H1 (cell line): ENCODE data around the gene ODAD3. TPM values are rescaled to one million over a fixed set of nuclear protein-coding genes. Genes with fewer than 3 reads are reported as not detected.

Experiments used
- CTCF ChIA-PET: fragments of 300-600 bp; sonication (Branson Sonifier 250); formaldehyde crosslinking; loops from one replicate; lab custom pipeline; 2021; ENCODE audit not compliant: partially characterized antibody; lab: Charles Lee
- POLR2A ChIA-PET: fragments of 300-600 bp; sonication (Branson Sonifier 250); formaldehyde crosslinking; loops from one replicate; lab custom pipeline; 2021; ENCODE audit warnings: inconsistent platforms; ENCODE audit not compliant: partially characterized antibody; lab: Charles Lee
- DNase-seq, 2 experiments: peaks; one replicate each; pipeline versions ENCODE4 v3.0.0 to v3.0.0-alpha.2; 2010 to 2022; ENCODE audit warnings: low spot score in 2 of 2, low read depth in 1 of 2, mixed read lengths in 1 of 2
- FAIRE-seq: peaks from 2 replicates; lab custom pipeline; 2011; peaks lifted over from hg19 to GRCh38; lab: Jason Lieb, UNC
- H2AFZ ChIP-seq: 2 replicates; pipeline ENCODE4 v1.8.1; 2012; ENCODE audit warnings: low read length, inconsistent platforms
- H2AK5ac ChIP-seq: 2 replicates; pipeline ENCODE4 v1.6.1; 2013; ENCODE audit warnings: low read depth, low read length
- H2BK120ac ChIP-seq: replicated peaks from 2 replicates; pipeline ENCODE3; 2013; ENCODE audit warnings: low read depth, low read length, inconsistent platforms
- H2BK12ac ChIP-seq: 2 replicates; pipeline ENCODE4 v1.6.1; 2013; ENCODE audit warnings: low read depth, low read length
- H2BK15ac ChIP-seq: 2 replicates; pipeline ENCODE4 v1.6.1; 2013; ENCODE audit warnings: low read length
- H2BK20ac ChIP-seq: 2 replicates; pipeline ENCODE4 v1.6.1; 2013; ENCODE audit warnings: low read length
- H2BK5ac ChIP-seq: 2 replicates; pipeline ENCODE4 v1.6.1; 2013; ENCODE audit warnings: low read depth, low read length
- H3K14ac ChIP-seq: 2 replicates; pipeline ENCODE4 v1.6.1; 2013; ENCODE audit warnings: inconsistent platforms; ENCODE audit not compliant: insufficient read length
- H3K18ac ChIP-seq: 2 replicates; pipeline ENCODE4 v1.6.1; 2013; ENCODE audit warnings: low read length; ENCODE audit errors: extremely low read depth
- H3K23ac ChIP-seq: 2 replicates; pipeline ENCODE4 v1.6.1; 2013; ENCODE audit warnings: inconsistent platforms; ENCODE audit not compliant: insufficient read length
- H3K23me2 ChIP-seq: 2 replicates; pipeline ENCODE4 v1.6.1; 2013; ENCODE audit warnings: low read depth, low read length
- H3K27ac ChIP-seq: 2 replicates; pipeline ENCODE4 v1.6.1; 2011; ENCODE audit warnings: low read depth, low read length, inconsistent platforms
- H3K27me3 ChIP-seq, 4 experiments: replicated peaks in 1 of 4; 1 replicate in 1 of 4; 2 replicates in 3 of 4; pipeline versions ENCODE4 v1.6.1 to v1.8.1; 2011 to 2013; ENCODE audit warnings: low read length in 3 of 4, mild to moderate bottlenecking in 3 of 4, inconsistent platforms in 2 of 4, mixed read lengths in 2 of 4, moderate library complexity in 1 of 4; ENCODE audit not compliant: control insufficient read depth in 3 of 4, insufficient read depth in 3 of 4; ENCODE audit errors: extremely low read depth in 1 of 4
- H3K36me3 ChIP-seq, 4 experiments: 2 replicates each; pipeline versions ENCODE4 v1.6.1 to v1.8.1; 2011 to 2013; ENCODE audit warnings: mild to moderate bottlenecking in 4 of 4, low read length in 3 of 4, moderate library complexity in 2 of 4, control low read depth in 1 of 4, inconsistent platforms in 1 of 4; ENCODE audit not compliant: insufficient read depth in 4 of 4, control insufficient read depth in 2 of 4
- H3K4ac ChIP-seq: replicated peaks from 2 replicates; pipeline ENCODE3; 2013; ENCODE audit warnings: low read length, low read depth, mixed read lengths, inconsistent platforms; ENCODE audit not compliant: insufficient read length
- H3K4me1 ChIP-seq, 4 experiments: replicated peaks in 1 of 4; 1 replicate in 1 of 4; 2 replicates in 3 of 4; pipeline versions ENCODE4 v1.6.1 to v1.8.1; 2011 to 2013; ENCODE audit warnings: low read length in 3 of 4, inconsistent platforms in 2 of 4, mixed read lengths in 1 of 4; ENCODE audit not compliant: insufficient read depth in 4 of 4, control insufficient read depth in 3 of 4
- H3K4me2 ChIP-seq, 2 experiments: 2 replicates each; pipeline versions ENCODE4 v1.6.1 to v1.8.1; 2011 to 2013; ENCODE audit warnings: low read depth in 2 of 2, low read length in 2 of 2, control low read depth in 1 of 2, inconsistent platforms in 1 of 2, mild to moderate bottlenecking in 1 of 2; ENCODE audit not compliant: insufficient read depth in 1 of 2
- H3K4me3 ChIP-seq, 4 experiments: fragments of 200-600, 300-600 bp in 1 of 4; sonication (generic), shearing (Covaris generic), sonication (Bioruptor Twin) in 1 of 4; 2 replicates each; pipeline versions ENCODE4 v1.5.1 to v1.8.1; 2011 to 2016; ENCODE audit warnings: low read length in 4 of 4, low read depth in 3 of 4, control low read depth in 2 of 4, inconsistent platforms in 2 of 4, mild to moderate bottlenecking in 2 of 4, mixed read lengths in 1 of 4, moderate library complexity in 1 of 4; ENCODE audit not compliant: insufficient read depth in 2 of 4; ENCODE audit errors: extremely low read depth in 1 of 4
- H3K56ac ChIP-seq: replicated peaks from 2 replicates; pipeline ENCODE3; 2013; ENCODE audit warnings: low read depth, mild to moderate bottlenecking, mixed read lengths, low read length, inconsistent platforms; ENCODE audit not compliant: insufficient read length
- H3K79me1 ChIP-seq: 2 replicates; pipeline ENCODE4 v1.6.1; 2013; ENCODE audit warnings: low read depth, low read length, control low read depth
- H3K79me2 ChIP-seq, 2 experiments: 2 replicates each; pipeline versions ENCODE4 v1.6.1 to v1.8.1; 2012 to 2013; ENCODE audit warnings: low read length in 2 of 2, mild to moderate bottlenecking in 2 of 2, inconsistent platforms in 1 of 2; ENCODE audit not compliant: insufficient read depth in 2 of 2, control insufficient read depth in 1 of 2
- H3K9ac ChIP-seq, 4 experiments: replicated peaks in 1 of 4; 1 replicate in 1 of 4; 2 replicates in 3 of 4; pipeline versions ENCODE4 v1.6.1 to v1.8.1; 2011 to 2013; ENCODE audit warnings: low read depth in 3 of 4, low read length in 3 of 4, control low read depth in 2 of 4, mild to moderate bottlenecking in 2 of 4, moderate library complexity in 2 of 4, inconsistent platforms in 1 of 4; ENCODE audit errors: extremely low read depth in 1 of 4
- H3K9me3 ChIP-seq, 2 experiments: 2 replicates each; pipeline versions ENCODE4 v1.6.1 to v1.8.1; 2012 to 2013; ENCODE audit warnings: mild to moderate bottlenecking in 2 of 2, moderate library complexity in 2 of 2, control low read depth in 1 of 2, inconsistent platforms in 1 of 2, low read depth in 1 of 2, low read length in 1 of 2, mixed read lengths in 1 of 2; ENCODE audit not compliant: insufficient read depth in 2 of 2
- H4K20me1 ChIP-seq, 2 experiments: replicated peaks in 1 of 2; 2 replicates each; pipeline versions ENCODE3 to v1.8.1; 2011 to 2013; ENCODE audit warnings: inconsistent platforms in 2 of 2, low read length in 2 of 2, mild to moderate bottlenecking in 1 of 2; ENCODE audit not compliant: insufficient read depth in 2 of 2, control insufficient read depth in 1 of 2
- H4K5ac ChIP-seq: 2 replicates; pipeline ENCODE4 v1.6.1; 2013; ENCODE audit warnings: low read length, low read depth, mixed read lengths, inconsistent platforms; ENCODE audit not compliant: insufficient read length
- H4K8ac ChIP-seq: 2 replicates; pipeline ENCODE4 v1.8.0; 2013; ENCODE audit warnings: mild to moderate bottlenecking, moderate library complexity, low read length, inconsistent platforms; ENCODE audit not compliant: insufficient read depth; ENCODE audit errors: extremely low read depth
- H4K91ac ChIP-seq: replicated peaks from 2 replicates; pipeline ENCODE3; 2013; ENCODE audit warnings: low read length, mixed read lengths, inconsistent platforms; ENCODE audit not compliant: insufficient read length
- ATF3 ChIP-seq: IDR thresholded peaks from 2 replicates; pipeline ENCODE4 v1.6.1; 2011; ENCODE audit warnings: low read depth, mild to moderate bottlenecking, low read length; ENCODE audit not compliant: insufficient read depth
- CBX8 ChIP-seq: fragments of 300-800, 300-1000 bp; sonication (generic); IDR thresholded peaks from 2 replicates; pipeline ENCODE4 v1.7.1; 2016; ENCODE audit warnings: low read depth, low read length, borderline replicate concordance
- CEBPB ChIP-seq: IDR thresholded peaks from 2 replicates; pipeline ENCODE4 v1.6.1; 2012; ENCODE audit warnings: low read depth, low read length
- EP300 ChIP-seq, 2 experiments: IDR thresholded peaks; 1 replicate in 1 of 2; 2 replicates in 1 of 2; pipeline ENCODE4 v1.6.1; 2011 to 2012; ENCODE audit warnings: low read depth in 2 of 2, low read length in 2 of 2, mild to moderate bottlenecking in 2 of 2, borderline replicate concordance in 1 of 2, inconsistent platforms in 1 of 2, moderate library complexity in 1 of 2
- KDM1A ChIP-seq: fragments of 200-600, 300-600 bp; sonication (generic); IDR thresholded peaks from 2 replicates; pipeline ENCODE4 v1.7.1; 2016; ENCODE audit warnings: mild to moderate bottlenecking, low read length, borderline replicate concordance
- RBBP5 ChIP-seq: IDR thresholded peaks from 2 replicates; pipeline ENCODE4 v1.7.1; 2012; ENCODE audit warnings: low read depth, mild to moderate bottlenecking, inconsistent platforms, low read length, moderate library complexity, borderline replicate concordance
- SAP30 ChIP-seq: fragments of 300-600 bp; sonication (generic); IDR thresholded peaks from 2 replicates; pipeline ENCODE4 v1.7.1; 2012; ENCODE audit warnings: low read length, moderate library complexity, mild to moderate bottlenecking, inconsistent platforms; ENCODE audit not compliant: insufficient read depth, insufficient replicate concordance
- SIRT6 ChIP-seq: IDR thresholded peaks from one replicate; pipeline ENCODE4 v1.7.1; 2012; ENCODE audit warnings: low read length, inconsistent platforms
- SP2 ChIP-seq: IDR thresholded peaks from 2 replicates; pipeline ENCODE4 v1.6.1; 2012; ENCODE audit warnings: mild to moderate bottlenecking, low read length, inconsistent platforms
- SUZ12 ChIP-seq: fragments of 200-600 bp; sonication (generic); IDR thresholded peaks from 2 replicates; pipeline ENCODE4 v1.6.1; 2012; ENCODE audit warnings: mild to moderate bottlenecking, inconsistent platforms, low read length, moderate library complexity, mixed read lengths
- USF2 ChIP-seq: IDR thresholded peaks from 2 replicates; pipeline ENCODE4 v1.6.1; 2011; ENCODE audit warnings: low read length, improper control_type of control experiment
- WGBS, 2 experiments: shearing (Covaris generic) in 1 of 2; methylation state at CpG; one replicate each; pipeline versions ENCODE4 v1.1.6 to v1.1.7; 2013 to 2015; ENCODE audit warnings: low lambda C conversion rate in 2 of 2, mixed read lengths in 2 of 2, inconsistent platforms in 1 of 2, low coverage in 1 of 2, missing lambda C conversion rate in 1 of 2; ENCODE audit not compliant: insufficient replicate concordance in 2 of 2, insufficient coverage in 1 of 2, insufficient read length in 1 of 2; ENCODE audit errors: extremely low coverage in 1 of 2, missing lambda C conversion rate in 1 of 2; 5-methylcytosine and 5-hydroxymethylcytosine counted together
- polyA plus RNA-seq, 7 experiments: library from polyadenylated mRNA; depleted of rRNA in 3 of 7; stranded (reverse) in 5 of 7; unstranded in 2 of 7; fragments of >200 nt in 5 of 7; fragments of 200-250 nt in 2 of 7; gene quantifications; 1 replicate in 5 of 7; 2 replicates in 1 of 7; 4 replicates in 1 of 7; pipeline versions ENCODE4 v1.2.1 to v1.2.3, GENCODE V29; 2011 to 2013; ENCODE audit warnings: missing spikeins in 2 of 7, mixed read lengths in 2 of 7
- total RNA-seq: library from RNA; stranded (reverse); fragmentation: NEBNext Ultra II Directional; extraction: Animal tissue kit (Norgen Biotek cat#: 25700); gene quantifications from 2 replicates; pipeline ENCODE4 v1.2.1, GENCODE V29; 2021

The ODAD3 gene
- total and polyA plus RNA-seq, 2 of the 8 experiments (the other 6 are each of a cell fraction or from before 2014, with no cell fraction given), result 2.1 to 2.2 TPM

- CTCF ChIA-PET, result interaction anchor here (0.9 to 2.5 kb wide), 5 partner anchors 9 to 56 kb away, joined by 3 to 12 read pairs (median 3); partner anchors contain the start of genes ODAD3 and PRKCSH
- Histone ChIP-seq H3K27me3 (peaks cover 2 to 16% (median 13%) of the 10 kb centered on the region in 4 experiments), H3K23ac (no peak overlapping the region)
- TF ChIP-seq SP2 (no peak), KDM1A (no peak), SIRT6 (no peak), CBX8 (no peak), RBBP5 (no peak), SAP30 (no peak), CEBPB (no peak), USF2 (no peak), SUZ12 (no peak), ATF3 (no peak), EP300 (IDR thresholded peaks at IDR 0.05; ENCODE audit: borderline replicate concordance in 1 of 2, low read depth in 2 of 2, low read length in 2 of 2) (no peak)
Observed at GRCh38 chr19:11426656-11427055, 8.3 kb downstream of the ODAD3 start.

More at GRCh38 chr19:11426656-11427055, 8.3 kb downstream of the ODAD3 start:
- no peak overlapping the region for H2BK12ac ChIP-seq
- no peak for DNase-seq
- no peak overlapping the region for H3K56ac ChIP-seq
- H2AFZ ChIP-seq, result no peak overlapping the region
- H3K36me3 ChIP-seq, result no peaks in the 10 kb centered on the region
- POLR2A ChIA-PET, result interaction anchor here (1.1 to 1.4 kb wide), 2 partner anchors 8 to 9 kb away, joined by 5 read pairs; partner anchors contain the start of genes ODAD3 and PRKCSH
- peak overlapping the region; percentile 41; the same call in 1 of the 2 replicates for H4K8ac ChIP-seq
- no peak overlapping the region for H2BK20ac ChIP-seq
- H3K23me2 ChIP-seq, result peaks cover 7% of the 10 kb centered on the region; the same call in 1 of the 2 replicates
- H2BK15ac ChIP-seq, result 0 out of 2 replicates have a peak overlapping the region, but pooled peaks have one; percentile 88
- peak overlapping the region; percentile 22 for H4K91ac ChIP-seq
- no peak overlapping the region for H3K14ac ChIP-seq
- H3K4ac ChIP-seq, result no peak overlapping the region
- no peak overlapping the region for H3K27ac ChIP-seq
- no peak overlapping the region; the same call in 1 of the 2 replicates for H3K18ac ChIP-seq
- no peak overlapping the region for H3K9ac ChIP-seq
- FAIRE-seq, result no peak
- H2BK5ac ChIP-seq, result peak overlapping the region; percentile 52; the same call in 1 of the 2 replicates
- no peaks in the 10 kb centered on the region for H3K79me2 ChIP-seq
- H4K5ac ChIP-seq, result no peak overlapping the region
- no peaks in the 10 kb centered on the region for H3K79me1 ChIP-seq
- peaks cover 0 to 13% (median 6%) of the 10 kb centered on the region in 4 experiments; a peak in 5 of 7 replicates for H3K4me1 ChIP-seq
- 89% methylated on average over 19 of the region's 19 CpGs; no CpG with 5 or more reads in 1 of the 2 experiments for WGBS, 2 experiments
- no peak overlapping the region for H3K4me2 ChIP-seq
- no peak overlapping the region for H2BK120ac ChIP-seq
- peak overlapping the region; percentile 2; the same call in 1 of the 2 replicates for H2AK5ac ChIP-seq
- no peaks in the 10 kb centered on the region for H3K9me3 ChIP-seq
- no peaks in the 10 kb centered on the region for H4K20me1 ChIP-seq
- no peak overlapping the region for H3K4me3 ChIP-seq
